Astrocyte (in vitro differentiated cells and primary cell): Measurements from ENCODE around the gene PLXNB3.

ENCODE experiments used
- EZH2 ChIP-seq: IDR thresholded peaks from 2 replicates; pipeline ENCODE4 v1.6.1; 2012; ENCODE audit warnings: mild to moderate bottlenecking, low read length, inconsistent platforms; ENCODE audit not compliant: insufficient read depth
- TF ChIP-seq, protein P1 (sequence below): IDR thresholded peaks from 2 replicates; pipeline ENCODE4 v1.5.1; 2011; ENCODE audit warnings: low read depth, mild to moderate bottlenecking, inconsistent platforms, low read length, moderate library complexity; ENCODE audit not compliant: insufficient read depth

DNA sequence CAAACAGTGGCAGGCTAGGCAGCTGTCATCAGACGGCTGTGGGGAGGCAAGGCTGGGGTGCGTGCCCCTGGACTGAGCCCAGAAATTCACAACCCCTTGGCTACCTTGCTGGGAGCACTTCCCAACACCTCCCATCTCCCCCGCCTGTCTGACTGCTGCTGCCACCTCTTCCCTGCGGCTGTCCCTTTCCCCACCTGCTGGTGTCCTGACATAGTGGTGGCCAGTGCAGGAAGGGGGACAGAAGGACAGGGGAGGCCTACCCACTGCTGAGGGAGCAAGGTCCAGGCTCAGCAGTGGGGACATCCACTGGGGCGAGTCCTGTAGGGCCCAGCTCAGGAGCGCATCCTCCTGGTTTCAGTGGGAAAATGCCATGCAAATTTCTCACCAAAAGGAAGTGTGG lies 36.0 kb upstream of the PLXNB3 start:
- TF ChIP-seq, protein P1, sequence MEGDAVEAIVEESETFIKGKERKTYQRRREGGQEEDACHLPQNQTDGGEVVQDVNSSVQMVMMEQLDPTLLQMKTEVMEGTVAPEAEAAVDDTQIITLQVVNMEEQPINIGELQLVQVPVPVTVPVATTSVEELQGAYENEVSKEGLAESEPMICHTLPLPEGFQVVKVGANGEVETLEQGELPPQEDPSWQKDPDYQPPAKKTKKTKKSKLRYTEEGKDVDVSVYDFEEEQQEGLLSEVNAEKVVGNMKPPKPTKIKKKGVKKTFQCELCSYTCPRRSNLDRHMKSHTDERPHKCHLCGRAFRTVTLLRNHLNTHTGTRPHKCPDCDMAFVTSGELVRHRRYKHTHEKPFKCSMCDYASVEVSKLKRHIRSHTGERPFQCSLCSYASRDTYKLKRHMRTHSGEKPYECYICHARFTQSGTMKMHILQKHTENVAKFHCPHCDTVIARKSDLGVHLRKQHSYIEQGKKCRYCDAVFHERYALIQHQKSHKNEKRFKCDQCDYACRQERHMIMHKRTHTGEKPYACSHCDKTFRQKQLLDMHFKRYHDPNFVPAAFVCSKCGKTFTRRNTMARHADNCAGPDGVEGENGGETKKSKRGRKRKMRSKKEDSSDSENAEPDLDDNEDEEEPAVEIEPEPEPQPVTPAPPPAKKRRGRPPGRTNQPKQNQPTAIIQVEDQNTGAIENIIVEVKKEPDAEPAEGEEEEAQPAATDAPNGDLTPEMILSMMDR, result no peak
- no peak for TF ChIP-seq EZH2
